Measurements from ENCODE around the gene DLX3. TPM values are rescaled to one million over a fixed set of nuclear protein-coding genes. Genes with fewer than 3 reads are reported as not detected.

The DLX3 gene
- total and polyA plus RNA-seq, 4 donors: not detected

DNA sequence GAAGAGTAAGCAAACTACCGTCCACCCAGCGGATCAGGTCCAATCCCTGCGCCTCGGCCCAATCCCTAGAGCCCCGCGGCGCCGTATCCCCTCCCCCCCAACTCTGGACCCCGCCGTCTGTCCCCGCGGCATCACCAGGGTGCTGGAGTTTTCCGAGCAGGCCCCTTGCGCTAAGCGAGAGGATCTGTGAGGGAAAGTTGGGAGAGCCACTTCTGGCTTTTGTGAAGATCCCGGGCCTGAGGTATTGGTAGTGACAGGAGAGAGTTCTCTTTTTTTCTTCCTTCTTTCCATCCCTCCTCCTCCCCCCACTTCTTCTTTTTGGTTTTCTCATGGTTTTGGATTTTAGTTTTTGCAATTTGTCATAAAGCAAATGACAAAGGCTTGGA, 29.5 kb downstream of the DLX3 start:
- Histone ChIP-seq H3K4me3 (ENCODE audit: low read depth in 1 of 3, low read length in 3 of 3) (no peak overlapping the region), H3K27me3 (ENCODE audit: control insufficient read depth in 4 of 4, insufficient read depth in 4 of 4, low read length in 3 of 4) (peaks cover 12 to 37% (median 22%) of the 10 kb centered on the region in 4 donors), H3K27ac (ENCODE audit: low read depth in 1 of 2, low read length in 2 of 2) (no peak overlapping the region), H3K36me3 (ENCODE audit: control insufficient read depth in 4 of 4, insufficient read depth in 3 of 4, low read depth in 1 of 4, low read length in 3 of 4) (no peaks in the 10 kb centered on the region), H3K4me1 (ENCODE audit: control insufficient read depth in 4 of 4, insufficient read depth in 4 of 4, low read length in 3 of 4) (peaks cover 10 to 18% (median 12%) of the 10 kb centered on the region in 4 donors), H3K9ac (ENCODE audit: low read depth in 1 of 2, low read length in 2 of 2) (no peak overlapping the region), H3K9me3 (ENCODE audit: control insufficient read depth in 4 of 4, low read length in 3 of 4) (no peaks in the 10 kb centered on the region)
- TF ChIP-seq SP1 (IDR thresholded peaks at IDR 0.05) (no peak), NR2F2 (IDR thresholded peaks at IDR 0.05) (no peak), JUND (IDR thresholded peaks at IDR 0.05) (no peak), ATF3 (IDR thresholded peaks at IDR 0.05) (no peak), TAF1 (conservative IDR thresholded peaks at IDR 0.05) (no peak), EGR1 (IDR thresholded peaks at IDR 0.05; ENCODE audit: low read depth in 2 of 2) (no peak), GABPA (IDR thresholded peaks at IDR 0.05 in 1 of 2, conservative IDR thresholded peaks at IDR 0.05 in 1 of 2) (no peak)
- WGBS: 4% methylated on average over 16 of the region's 16 CpGs
- DNase-seq (ENCODE audit: low spot score): no peak

- Histone ChIP-seq H3K9me3 (ENCODE audit: control insufficient read depth in 4 of 4, low read length in 3 of 4) (no peaks in the 10 kb centered on the region), H3K27ac (ENCODE audit: low read depth in 1 of 2, low read length in 2 of 2) (no peak overlapping the region), H3K36me3 (ENCODE audit: control insufficient read depth in 4 of 4, insufficient read depth in 3 of 4, low read depth in 1 of 4, low read length in 3 of 4) (no peaks in the 10 kb centered on the region), H3K4me3 (ENCODE audit: low read depth in 1 of 3, low read length in 3 of 3) (no peak overlapping the region), H3K9ac (ENCODE audit: low read depth in 1 of 2, low read length in 2 of 2) (no peak overlapping the region), H3K27me3 (ENCODE audit: control insufficient read depth in 4 of 4, insufficient read depth in 4 of 4, low read length in 3 of 4) (peaks cover 11 to 32% (median 20%) of the 10 kb centered on the region in 4 donors), H3K4me1 (ENCODE audit: control insufficient read depth in 4 of 4, insufficient read depth in 4 of 4, low read length in 3 of 4) (peaks cover 10 to 16% (median 11%) of the 10 kb centered on the region in 4 donors)
- DNase-seq (ENCODE audit: low spot score): no peak
- TF ChIP-seq NR2F2 (IDR thresholded peaks at IDR 0.05) (no peak), FOXA1 (IDR thresholded peaks at IDR 0.05) (no peak), ATF3 (IDR thresholded peaks at IDR 0.05) (no peak)
- TF ChIP-seq, protein P1, sequence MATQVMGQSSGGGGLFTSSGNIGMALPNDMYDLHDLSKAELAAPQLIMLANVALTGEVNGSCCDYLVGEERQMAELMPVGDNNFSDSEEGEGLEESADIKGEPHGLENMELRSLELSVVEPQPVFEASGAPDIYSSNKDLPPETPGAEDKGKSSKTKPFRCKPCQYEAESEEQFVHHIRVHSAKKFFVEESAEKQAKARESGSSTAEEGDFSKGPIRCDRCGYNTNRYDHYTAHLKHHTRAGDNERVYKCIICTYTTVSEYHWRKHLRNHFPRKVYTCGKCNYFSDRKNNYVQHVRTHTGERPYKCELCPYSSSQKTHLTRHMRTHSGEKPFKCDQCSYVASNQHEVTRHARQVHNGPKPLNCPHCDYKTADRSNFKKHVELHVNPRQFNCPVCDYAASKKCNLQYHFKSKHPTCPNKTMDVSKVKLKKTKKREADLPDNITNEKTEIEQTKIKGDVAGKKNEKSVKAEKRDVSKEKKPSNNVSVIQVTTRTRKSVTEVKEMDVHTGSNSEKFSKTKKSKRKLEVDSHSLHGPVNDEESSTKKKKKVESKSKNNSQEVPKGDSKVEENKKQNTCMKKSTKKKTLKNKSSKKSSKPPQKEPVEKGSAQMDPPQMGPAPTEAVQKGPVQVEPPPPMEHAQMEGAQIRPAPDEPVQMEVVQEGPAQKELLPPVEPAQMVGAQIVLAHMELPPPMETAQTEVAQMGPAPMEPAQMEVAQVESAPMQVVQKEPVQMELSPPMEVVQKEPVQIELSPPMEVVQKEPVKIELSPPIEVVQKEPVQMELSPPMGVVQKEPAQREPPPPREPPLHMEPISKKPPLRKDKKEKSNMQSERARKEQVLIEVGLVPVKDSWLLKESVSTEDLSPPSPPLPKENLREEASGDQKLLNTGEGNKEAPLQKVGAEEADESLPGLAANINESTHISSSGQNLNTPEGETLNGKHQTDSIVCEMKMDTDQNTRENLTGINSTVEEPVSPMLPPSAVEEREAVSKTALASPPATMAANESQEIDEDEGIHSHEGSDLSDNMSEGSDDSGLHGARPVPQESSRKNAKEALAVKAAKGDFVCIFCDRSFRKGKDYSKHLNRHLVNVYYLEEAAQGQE (IDR thresholded peaks at IDR 0.05): no peak
- WGBS: 6% methylated on average over 52 of the region's 52 CpGs
Measured at GRCh38 chr17:49964769-49965523, 30.1 kb downstream of the DLX3 start.

GRCh38 chr17:49964303-49964768, 30.7 kb downstream of the DLX3 start:
- Histone ChIP-seq H3K27me3 (ENCODE audit: control insufficient read depth in 4 of 4, insufficient read depth in 4 of 4, low read length in 3 of 4) (peaks cover 8 to 30% (median 20%) of the 10 kb centered on the region in 4 donors), H3K9ac (ENCODE audit: low read depth in 1 of 2, low read length in 2 of 2) (no peak overlapping the region), H3K36me3 (ENCODE audit: control insufficient read depth in 4 of 4, insufficient read depth in 3 of 4, low read depth in 1 of 4, low read length in 3 of 4) (no peaks in the 10 kb centered on the region), H3K27ac (ENCODE audit: low read depth in 1 of 2, low read length in 2 of 2) (no peak overlapping the region), H3K4me1 (ENCODE audit: control insufficient read depth in 4 of 4, insufficient read depth in 4 of 4, low read length in 3 of 4) (peaks cover 6 to 11% (median 8%) of the 10 kb centered on the region in 4 donors), H3K9me3 (ENCODE audit: control insufficient read depth in 4 of 4, low read length in 3 of 4) (no peaks in the 10 kb centered on the region), H3K4me3 (ENCODE audit: low read depth in 1 of 3, low read length in 3 of 3) (no peak overlapping the region)
- WGBS: 10% methylated on average over 18 of the region's 18 CpGs
- TF ChIP-seq FOXA1 (IDR thresholded peaks at IDR 0.05) (no peak), HNF4A (conservative IDR thresholded peaks at IDR 0.05) (no peak), RXRA (IDR thresholded peaks at IDR 0.05) (no peak), SP1 (IDR thresholded peaks at IDR 0.05) (no peak), HNF4G (IDR thresholded peaks at IDR 0.05) (no peak), TAF1 (conservative IDR thresholded peaks at IDR 0.05) (no peak)
- TF ChIP-seq, protein P1 (IDR thresholded peaks at IDR 0.05): no peak
- TF ChIP-seq, protein P2, sequence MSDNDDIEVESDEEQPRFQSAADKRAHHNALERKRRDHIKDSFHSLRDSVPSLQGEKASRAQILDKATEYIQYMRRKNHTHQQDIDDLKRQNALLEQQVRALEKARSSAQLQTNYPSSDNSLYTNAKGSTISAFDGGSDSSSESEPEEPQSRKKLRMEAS (IDR thresholded peaks at IDR 0.05): no peak
- DNase-seq (ENCODE audit: low spot score): no peak
